IPS-18c (cell line): ENCODE measurements around the gene MRPL30.
"Not testable (repeated sequence)": the region's sequence is repeated elsewhere in the genome, so short reads cannot be mapped to it uniquely, and the experiment has no call there.

Experiments used
- H3K4me3 ChIP-seq: 2 replicates; pipeline ENCODE4 v1.7.0; 2013; ENCODE audit warnings: low read depth, mild to moderate bottlenecking, low read length, moderate library complexity; ENCODE audit not compliant: insufficient read depth
- H3K9me3 ChIP-seq: one replicate; pipeline ENCODE4 v1.6.1; 2013; ENCODE audit warnings: mild to moderate bottlenecking, low read length, moderate library complexity; ENCODE audit not compliant: control insufficient read depth, insufficient read depth

MRPL30 gene

DNA sequence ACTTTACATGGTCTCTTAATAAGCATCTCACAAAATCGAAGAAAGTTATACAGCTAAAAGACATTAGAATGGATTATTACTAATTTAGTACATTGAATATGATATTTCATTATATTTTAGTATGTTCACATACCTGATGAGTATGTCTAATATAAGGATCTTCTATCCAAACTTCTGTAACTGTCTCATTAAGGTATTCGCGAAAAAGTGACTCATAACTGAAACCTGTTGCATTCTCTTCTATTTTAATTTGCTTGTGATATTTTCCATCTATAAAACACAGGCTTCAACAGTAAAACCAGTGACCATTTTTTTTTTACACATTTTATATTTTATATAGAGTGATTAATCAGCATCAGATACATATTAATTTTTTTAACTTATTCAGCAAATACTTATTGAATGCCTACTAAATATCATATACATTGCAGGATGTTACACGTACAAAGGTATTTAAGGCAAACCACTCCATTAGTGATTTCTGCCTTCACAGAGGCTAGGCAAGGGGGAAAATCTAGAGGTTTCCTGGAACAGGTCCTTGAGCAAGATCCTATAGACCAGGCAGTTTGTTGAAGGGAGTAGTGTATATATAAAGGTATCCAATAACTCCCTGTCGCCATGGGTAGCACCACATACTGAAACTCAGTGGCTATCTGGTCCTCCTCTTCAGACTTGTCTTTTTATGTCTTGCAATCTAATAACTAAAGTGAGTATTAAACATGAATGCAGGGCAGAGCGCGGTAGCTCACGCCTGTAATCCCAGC, 9.4 kb upstream of the MRPL30 start:
- no peaks in the 10 kb centered on the region for H3K9me3 ChIP-seq
- no peak overlapping the region for H3K4me3 ChIP-seq

DNA sequence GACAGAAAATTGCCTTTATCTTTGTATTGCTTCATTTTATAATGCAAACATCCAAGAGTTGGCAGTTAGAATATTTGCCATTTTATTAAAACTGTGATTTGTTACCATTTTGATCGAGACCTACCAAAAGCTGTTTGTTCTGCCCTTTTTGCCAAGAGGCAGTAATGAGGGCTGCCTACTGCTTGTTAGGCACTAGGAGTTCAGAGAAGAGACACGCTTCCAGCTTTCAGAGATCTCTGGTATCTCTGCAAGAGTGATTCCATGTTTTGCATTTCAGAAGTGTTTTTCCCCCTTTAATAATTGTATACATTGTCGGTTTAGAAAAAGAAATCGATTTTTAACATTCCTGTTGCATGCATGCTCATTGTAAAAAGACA, 628 bp downstream of the MRPL30 start:
- Histone ChIP-seq H3K4me3 (peak overlapping the region; percentile 94), H3K9me3 (no peaks in the 10 kb centered on the region)

DNA sequence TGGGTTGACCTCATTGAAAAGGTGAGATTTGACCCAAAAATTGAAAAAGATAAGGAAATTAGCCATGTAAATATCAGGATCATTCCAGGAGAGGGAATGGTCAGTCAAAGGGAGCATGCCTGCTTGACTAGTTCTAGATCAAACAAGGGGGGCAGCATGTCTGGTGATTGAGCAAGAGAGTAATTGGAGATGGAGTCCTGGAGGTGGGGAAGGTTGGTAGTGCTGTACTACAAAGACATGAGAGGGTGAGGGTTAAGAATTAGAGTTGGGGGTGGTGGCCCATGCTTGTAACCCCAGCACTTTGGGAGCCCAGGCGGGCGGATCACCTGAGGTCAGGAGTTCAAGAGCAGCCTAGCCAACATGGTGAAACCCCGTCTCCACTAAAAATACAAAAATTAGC, 2.0 kb downstream of the MRPL30 start:
- Histone ChIP-seq H3K9me3 (no peaks in the 10 kb centered on the region), H3K4me3 (no peak overlapping the region)

DNA sequence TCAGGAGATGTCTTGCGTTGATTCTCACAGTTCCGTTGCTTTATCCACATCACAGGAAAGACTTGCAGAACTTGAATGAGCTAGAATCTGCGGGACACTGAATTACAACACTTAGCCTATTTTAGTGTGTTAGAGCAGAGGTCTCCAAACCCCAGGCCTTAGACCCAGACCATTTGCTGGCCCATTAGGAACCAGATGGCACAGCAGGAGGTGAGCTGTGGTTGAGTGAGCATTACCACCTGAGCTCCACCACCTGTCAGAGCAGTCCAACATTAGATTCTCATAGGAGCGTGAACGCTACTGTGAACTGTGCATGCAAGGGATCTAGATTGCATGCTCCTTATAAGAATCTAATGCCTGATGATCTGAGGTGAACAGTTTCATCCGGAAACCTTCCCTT, 3.8 kb downstream of the MRPL30 start:
- no peak overlapping the region for H3K4me3 ChIP-seq

DNA sequence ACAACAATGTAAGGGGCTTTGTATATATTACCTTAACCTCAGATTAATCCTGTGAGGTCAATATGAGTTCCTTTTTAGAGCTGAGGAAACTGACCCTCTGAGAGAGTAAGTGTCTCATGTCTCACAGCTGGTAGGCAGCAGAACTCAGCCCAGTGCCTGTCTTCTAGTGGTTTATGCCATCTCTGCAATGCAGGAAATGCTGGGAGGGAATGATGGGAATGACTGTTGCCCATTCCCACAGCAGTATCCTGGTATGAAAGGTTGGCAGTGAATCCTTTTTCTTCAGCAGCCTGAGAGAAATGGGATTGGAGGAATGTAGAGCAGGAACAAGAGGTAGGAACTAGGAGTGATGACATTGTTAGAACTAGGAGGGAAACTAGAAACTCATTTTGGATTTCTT, 6.0 kb downstream of the MRPL30 start:
- no peak overlapping the region for H3K4me3 ChIP-seq
- peaks cover 2% of the 10 kb centered on the region for H3K9me3 ChIP-seq

More for the DNA sequence above, 3.8 kb downstream of the MRPL30 start:
- H3K9me3 ChIP-seq, result no peaks in the 10 kb centered on the region

DNA sequence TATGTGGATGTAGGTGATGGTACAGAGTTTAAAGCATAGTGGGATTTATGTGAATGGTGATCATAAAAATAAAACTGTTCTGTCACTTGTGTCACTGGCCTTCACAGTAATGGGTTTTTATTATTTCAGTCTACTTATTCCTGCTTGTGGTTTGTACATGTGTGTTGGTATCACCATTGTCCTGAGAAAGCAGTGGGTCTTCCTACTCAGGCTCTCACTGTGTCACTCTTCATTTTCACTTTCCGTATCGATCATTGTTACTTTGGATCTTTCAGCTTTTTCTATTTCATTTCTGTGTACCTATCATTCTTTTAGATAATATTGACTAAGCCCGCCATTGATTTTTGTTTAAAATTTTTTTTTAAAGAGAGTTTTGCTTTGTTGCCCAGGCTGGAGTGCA, 7.4 kb downstream of the MRPL30 start:
- Histone ChIP-seq H3K9me3 (peaks cover 2% of the 10 kb centered on the region), H3K4me3 (no peak overlapping the region)

DNA sequence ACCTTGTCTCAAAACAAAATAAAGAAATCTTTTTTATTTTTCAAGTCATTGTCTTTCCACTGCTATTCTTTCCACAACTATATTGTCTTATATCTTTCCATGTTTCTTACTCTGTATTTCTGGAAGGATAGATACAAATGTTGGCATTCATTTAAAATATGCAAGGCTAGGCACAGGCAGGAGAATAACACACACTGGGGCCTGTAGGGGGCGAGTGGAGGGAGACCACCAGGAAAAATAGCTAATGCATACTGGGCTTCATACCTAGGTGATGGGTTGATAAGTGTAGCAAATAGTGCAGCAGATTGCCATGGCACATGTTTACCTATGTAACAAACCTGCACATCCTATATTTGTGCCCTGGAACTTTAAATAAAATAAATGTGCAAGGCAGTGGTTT, 9.6 kb downstream of the MRPL30 start:
- Histone ChIP-seq H3K9me3 (peaks cover 2% of the 10 kb centered on the region), H3K4me3 (no peak overlapping the region)

DNA sequence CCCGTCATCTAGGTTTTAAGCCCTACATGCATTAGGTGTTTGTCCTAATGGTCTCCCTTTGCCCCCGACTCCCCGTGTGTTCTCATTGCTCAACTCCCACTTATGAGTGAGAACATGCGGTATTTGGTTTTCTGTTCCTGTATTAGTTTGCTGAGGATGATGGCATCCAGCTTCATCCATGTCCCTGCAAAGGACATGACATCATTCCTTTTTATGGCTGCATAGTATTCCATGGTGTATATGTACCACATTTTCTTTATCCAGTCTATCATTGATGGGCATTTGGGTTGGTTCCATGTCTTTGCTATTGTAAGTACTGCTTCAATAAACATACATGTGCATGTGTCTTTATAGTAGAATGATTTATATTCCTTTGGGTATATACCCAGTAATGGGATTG, 11.4 kb downstream of the MRPL30 start:
- not testable (repeated sequence) for H3K9me3 ChIP-seq, H3K4me3 ChIP-seq

DNA sequence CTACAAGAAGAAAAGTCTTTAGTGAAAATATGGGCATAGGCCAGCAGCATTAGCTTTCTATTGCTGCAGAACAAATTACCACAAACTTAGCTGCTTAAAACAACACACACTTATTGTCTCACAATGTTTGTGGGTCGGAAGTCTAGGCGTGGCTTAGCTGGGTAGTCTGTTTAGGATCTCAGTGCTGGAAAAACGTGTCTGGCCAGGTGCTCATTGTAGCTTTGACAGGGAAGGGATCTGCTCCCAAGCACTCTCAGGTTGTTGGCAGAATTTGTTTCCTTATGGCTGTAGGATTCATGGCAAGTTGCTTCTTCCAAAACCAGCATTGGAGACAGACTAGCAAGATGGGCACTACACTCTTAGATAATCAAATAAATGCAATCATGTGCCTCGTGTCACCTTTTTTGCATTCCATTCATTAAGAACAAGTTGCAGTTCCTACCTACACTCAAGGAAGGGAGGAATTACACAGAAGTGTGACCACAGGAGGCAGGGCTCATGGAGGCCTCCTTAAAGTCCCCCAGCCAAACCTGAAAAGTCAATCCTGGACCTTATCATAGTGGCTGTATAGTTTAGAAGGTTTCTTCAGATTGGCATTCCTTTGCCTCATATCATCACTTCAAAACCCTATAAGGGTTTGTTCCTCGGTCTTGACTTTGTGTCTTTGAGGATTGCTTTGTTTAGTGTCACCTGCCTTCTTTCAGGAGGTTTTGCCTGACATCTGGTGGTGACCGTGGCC, 17.3 kb downstream of the MRPL30 start:
- no peaks in the 10 kb centered on the region for H3K9me3 ChIP-seq

DNA sequence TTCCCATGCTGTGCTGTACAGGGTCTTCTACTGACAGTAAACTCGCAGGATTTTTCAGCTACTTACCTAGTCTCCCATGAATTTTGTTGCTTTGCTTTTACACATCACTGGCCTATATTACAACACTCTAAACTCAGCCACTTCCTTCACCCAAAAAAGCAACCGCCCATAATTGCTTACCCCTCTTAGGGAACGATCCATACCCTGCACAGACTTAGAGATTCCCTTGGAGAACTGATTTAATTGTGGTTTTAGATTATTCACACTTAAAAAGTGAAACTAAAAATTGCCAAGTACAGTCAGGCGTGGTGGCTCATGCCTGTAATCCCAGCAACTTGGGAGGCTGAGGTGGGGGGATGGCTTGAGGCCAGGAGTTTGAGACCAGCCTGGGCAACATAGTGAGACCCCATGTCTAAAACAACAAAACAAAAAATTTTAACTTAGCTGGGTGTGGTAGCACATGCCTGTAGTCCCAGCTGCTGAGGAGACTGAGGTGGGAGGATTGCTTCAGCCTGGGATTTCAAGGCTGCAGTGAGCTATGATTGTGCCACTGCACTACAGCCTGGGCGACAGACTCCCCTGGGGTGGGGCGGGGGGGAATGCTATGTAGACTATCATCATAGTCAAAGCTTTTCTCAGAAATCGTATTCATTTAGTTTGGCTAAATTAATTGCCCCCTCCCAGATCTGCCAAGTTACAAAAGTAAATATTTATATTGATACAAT, 19.3 kb downstream of the MRPL30 start:
- Histone ChIP-seq H3K9me3 (peaks cover 4% of the 10 kb centered on the region), H3K4me3 (no peak overlapping the region)

More for the DNA sequence above, 17.3 kb downstream of the MRPL30 start:
- H3K4me3 ChIP-seq, result no peak overlapping the region

DNA sequence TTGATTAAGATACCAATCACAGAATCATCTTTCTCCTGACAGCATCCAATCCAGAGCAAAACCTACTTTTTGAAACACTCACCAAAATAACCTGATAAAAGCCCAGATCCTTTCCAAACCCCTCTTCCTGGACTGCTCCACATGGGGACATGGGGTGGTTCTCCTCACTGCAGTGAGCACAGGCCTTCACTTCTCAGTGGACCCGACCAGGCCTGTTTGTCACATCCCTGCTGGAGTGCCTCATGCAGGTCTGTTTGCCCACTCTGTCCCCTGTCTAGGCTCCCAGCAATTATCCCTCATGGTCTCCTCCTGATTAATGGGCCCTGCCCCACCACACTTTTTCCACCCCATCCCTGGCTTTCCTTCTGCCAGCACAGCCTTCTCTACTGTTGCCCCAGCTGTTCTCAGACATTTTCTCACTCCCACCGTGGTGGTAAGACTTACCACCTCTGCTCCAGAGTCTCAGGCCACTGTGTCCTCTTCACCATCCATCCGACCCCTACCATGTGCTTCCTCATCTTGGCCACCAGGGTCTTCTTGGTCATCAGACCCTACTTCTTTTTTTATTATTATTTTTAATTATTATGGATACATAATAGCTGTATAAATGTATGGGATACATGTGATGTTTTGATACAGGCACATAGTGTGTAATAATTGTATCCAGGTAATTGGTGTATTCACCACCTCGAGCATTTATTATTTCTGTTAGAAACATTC, 21.1 kb downstream of the MRPL30 start:
- peaks cover 11% of the 10 kb centered on the region for H3K9me3 ChIP-seq
- no peak overlapping the region for H3K4me3 ChIP-seq

DNA sequence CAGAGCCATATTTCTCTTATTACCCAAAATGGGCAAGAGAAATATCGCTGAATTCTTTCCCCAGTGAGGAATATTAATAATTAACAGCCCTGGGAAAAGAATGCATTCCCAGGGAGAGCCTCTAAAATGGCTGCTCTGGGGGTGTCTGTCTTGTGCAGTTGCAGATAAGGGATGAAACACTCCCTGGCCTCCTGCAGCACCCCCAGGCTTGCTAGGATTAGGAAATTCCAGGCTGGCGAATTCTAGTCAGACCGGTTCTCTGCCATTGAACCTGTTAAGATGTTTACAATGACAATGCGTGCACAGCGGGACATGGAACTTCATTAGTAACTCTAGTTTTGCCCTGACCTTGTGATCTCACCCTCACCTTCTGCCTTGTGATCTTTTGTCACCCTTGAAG, 24.5 kb downstream of the MRPL30 start:
- Histone ChIP-seq H3K9me3 (peaks cover 11% of the 10 kb centered on the region), H3K4me3 (no peak overlapping the region)

DNA sequence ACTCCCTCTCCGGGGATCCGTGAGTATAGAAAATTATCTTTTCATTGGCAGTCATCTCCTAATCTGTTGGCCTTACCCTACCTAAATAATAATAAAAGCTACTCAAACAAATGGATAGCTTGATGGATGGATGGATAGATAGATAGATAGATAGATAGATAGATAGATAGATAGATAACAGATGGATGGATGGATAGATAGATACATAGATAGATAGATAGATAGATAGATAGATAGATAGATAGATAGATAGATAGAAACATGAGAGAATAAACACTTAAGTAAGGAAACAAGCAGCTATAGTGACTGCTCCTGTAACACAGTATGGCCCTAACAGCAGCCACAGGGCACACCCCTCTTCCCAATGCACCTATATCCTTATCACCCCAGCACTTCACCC, 35.1 kb downstream of the MRPL30 start:
- Histone ChIP-seq H3K9me3 (no peaks in the 10 kb centered on the region), H3K4me3 (no peak overlapping the region)

DNA sequence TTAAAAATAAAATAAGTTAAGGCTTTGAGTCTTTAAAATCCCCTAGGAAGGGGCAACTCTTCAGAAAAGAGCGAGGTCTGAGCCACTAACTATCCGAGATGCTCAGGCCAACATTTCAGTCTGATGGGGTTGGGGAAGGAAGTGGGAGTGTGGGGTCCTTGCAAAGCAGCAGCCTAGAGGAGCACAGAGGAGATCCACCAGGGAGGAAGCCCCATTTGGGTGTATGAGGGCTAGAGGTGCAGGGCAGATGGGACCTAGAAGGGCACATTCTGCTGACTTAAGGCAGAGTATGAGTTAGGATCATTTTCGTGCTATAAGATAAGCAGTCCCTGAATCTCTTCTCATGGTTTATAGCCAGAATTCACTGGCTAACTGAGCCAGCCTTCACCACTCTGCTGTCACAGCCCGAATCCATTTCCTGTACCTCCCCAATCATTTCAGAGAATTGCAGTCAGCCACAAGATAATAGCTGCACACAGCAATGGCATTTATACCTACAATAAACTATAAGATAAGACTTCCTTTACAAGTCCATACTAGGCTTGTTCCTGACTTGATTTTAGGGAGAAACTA, 37.0 kb downstream of the MRPL30 start:
- Histone ChIP-seq H3K4me3 (no peak overlapping the region), H3K9me3 (no peaks in the 10 kb centered on the region)

DNA sequence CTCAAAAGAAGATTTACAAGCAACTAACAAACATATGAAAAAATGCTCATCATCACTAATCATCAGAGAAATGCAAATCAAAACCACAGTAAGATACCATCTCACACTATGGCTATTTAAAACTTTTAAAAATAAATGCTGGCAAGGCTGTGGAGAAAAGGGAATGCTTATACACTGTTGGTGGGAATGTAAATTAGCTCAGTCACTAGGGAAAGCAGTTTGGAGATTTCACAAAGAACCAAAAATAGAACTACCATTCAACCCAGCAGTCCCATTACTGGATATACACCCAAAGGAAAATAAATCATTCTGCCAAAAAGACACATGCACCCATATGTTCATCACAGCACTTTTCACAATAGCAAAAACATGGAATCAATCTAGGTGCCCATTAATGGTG, 52.2 kb downstream of the MRPL30 start:
- not testable (repeated sequence) for H3K9me3 ChIP-seq, H3K4me3 ChIP-seq

DNA sequence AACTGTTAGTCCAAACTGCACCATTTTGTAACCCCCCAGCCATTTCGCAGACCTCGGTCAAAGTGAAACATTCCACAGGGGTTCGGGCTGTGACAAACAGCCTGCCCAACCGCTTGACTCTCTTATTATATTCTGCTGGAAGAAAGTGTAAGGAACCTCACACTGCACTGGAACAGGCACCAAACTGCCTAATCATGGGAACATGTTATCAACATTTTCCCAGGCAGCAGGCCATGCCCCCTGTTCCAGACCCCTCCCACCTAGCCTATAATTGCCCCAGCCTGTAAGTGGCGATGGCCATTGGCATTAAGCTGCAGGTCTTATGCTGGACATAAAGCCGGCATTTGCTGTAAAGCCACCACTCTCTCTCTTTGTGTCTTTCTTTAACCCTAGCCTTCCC, 57.6 kb downstream of the MRPL30 start:
- Histone ChIP-seq H3K9me3 (no peaks in the 10 kb centered on the region), H3K4me3 (no peak overlapping the region)

DNA sequence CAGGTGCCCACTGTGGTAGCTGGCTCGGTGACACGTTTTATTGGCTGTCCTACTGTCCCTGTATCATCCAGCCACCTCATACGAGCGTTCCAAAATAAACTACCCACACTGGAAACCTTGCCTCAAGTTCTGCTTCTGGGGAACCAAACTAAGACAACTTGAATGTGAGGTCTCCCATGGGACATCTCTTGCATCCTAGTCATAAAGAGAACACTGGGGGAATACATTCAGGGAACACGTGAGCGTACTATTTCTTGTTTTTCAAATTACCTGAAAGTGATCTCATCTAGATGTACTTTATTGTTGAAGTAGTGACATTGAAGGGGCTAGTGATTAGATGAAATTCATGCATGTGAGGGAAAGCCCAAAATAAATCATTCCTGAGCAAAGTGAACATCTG, 59.4 kb downstream of the MRPL30 start:
- H3K9me3 ChIP-seq, result no peaks in the 10 kb centered on the region
- H3K4me3 ChIP-seq, result no peak overlapping the region
